GM10248 (cell line): ENCODE data around the gene PARP16.

ENCODE experiments used
- CTCF ChIA-PET: fragments of 300-600 bp; sonication (Branson Sonifier 250); formaldehyde crosslinking; extraction: SDS; loops from one replicate; lab custom pipeline; 2021; ENCODE audit warnings: antibody characterized with exemption; lab: Yijun Ruan, JAX
- POLR2A ChIA-PET: fragments of 350-650 bp; sonication (Branson Sonifier 250); formaldehyde crosslinking; extraction: SDS; loops from one replicate; lab custom pipeline; 2020; ENCODE audit warnings: antibody characterized with exemption; lab: Yijun Ruan, JAX
- DNase-seq: peaks from one replicate; pipeline ENCODE4 v3.0.0; 2012; ENCODE audit errors: extremely low spot score
- CTCF ChIP-seq: IDR thresholded peaks from 2 replicates; pipeline ENCODE4 v1.5.1; 2012; ENCODE audit warnings: mild to moderate bottlenecking, low read depth; ENCODE audit errors: extremely low read depth, missing control alignments, control extremely low read depth

The PARP16 gene

DNA sequence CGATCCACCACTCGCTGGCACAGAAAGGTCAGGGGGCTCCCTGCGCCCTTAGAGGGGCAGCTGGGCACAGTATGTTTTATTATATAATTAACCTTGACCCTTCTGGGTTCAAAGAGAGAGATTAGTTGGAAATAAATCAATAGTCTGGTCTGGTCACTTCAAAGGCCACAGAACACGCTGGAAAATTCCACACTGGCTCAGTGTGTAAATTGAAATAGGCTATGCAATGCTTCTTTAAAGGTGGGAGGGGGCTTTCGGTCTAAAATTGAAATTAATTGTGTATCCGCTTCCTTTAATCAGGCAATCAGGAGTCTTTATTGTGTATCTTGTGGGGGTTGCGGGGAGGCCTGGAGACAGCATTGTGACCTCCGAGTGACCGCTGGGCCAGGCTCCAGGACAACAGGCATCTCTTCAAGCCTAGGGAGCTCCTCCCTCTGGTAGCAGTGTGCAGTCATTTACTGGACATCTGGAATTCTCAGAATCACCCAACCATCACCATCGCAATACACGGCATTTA lies 25.8 kb upstream of the PARP16 start:
- TF ChIP-seq CTCF: no peak
- CTCF ChIA-PET: interaction anchor here (1.0 to 12.6 kb wide), 4 partner anchors 10 to 88 kb away, joined by 3 to 203 read pairs (median 7); no protein-coding TSS in a partner anchor
- DNase-seq: no peak
- POLR2A ChIA-PET: interaction anchor here (5.2 kb wide), 1 partner anchor 7 kb away, joined by 33 read pairs; the partner anchor contains the start of gene RNU5B-1

- DNase-seq: no peak
- POLR2A ChIA-PET: no interaction called here
- no peak for TF ChIP-seq CTCF
- CTCF ChIA-PET: no interaction called here
These were observed 25.1 kb upstream of the PARP16 start for GRCh38 chr15:65311760-65312159.

DNA sequence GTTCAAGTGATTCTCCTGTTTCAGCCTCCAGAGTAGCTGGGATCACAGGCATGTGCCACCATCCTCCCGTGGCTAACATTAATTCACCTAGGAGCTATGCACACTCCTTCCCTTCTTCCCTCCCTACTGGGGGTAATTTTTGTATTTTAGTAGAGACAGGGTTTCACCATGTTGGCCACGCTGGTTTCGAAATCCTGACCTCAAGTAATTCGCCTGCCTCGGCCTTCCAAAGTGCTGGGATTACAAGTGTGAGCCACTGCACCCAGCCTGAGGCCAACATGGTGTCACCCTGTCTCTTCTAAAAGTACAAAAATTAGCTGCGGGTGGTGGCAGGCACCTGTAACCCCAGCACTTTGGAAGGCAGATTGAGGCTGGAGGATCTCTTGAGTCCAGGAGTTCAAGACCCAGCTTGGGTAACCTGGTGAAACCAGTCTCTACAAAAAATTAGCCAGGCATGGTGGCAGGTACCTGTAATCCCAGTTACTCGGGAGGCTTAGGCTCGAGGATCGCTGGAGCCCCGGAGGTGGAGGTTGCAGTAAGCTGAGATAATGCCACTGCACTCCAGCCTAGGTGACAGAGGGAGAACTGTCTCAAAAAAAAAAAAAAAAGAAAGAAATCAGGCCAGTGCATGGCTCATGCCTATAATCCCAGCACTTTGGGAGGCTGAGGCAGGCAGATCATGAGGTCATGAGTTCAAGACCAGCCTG lies 23.9 kb upstream of the PARP16 start:
- ChIA-PET POLR2A (no interaction called here), CTCF (interaction anchor here (1.5 to 4.0 kb wide), 3 partner anchors 9 to 12 kb away, joined by 5 to 24 read pairs (median 6); no protein-coding TSS in a partner anchor)
- DNase-seq: no peak
- no peak for TF ChIP-seq CTCF

- POLR2A ChIA-PET: no interaction called here
- CTCF ChIA-PET: interaction anchor here (1.5 to 4.0 kb wide), 4 partner anchors 10 to 58 kb away, joined by 3 to 24 read pairs (median 6); no protein-coding TSS in a partner anchor
- no peak for DNase-seq
- no peak for TF ChIP-seq CTCF
These were observed 23.3 kb upstream of the PARP16 start for GRCh38 chr15:65309882-65310418.

DNA sequence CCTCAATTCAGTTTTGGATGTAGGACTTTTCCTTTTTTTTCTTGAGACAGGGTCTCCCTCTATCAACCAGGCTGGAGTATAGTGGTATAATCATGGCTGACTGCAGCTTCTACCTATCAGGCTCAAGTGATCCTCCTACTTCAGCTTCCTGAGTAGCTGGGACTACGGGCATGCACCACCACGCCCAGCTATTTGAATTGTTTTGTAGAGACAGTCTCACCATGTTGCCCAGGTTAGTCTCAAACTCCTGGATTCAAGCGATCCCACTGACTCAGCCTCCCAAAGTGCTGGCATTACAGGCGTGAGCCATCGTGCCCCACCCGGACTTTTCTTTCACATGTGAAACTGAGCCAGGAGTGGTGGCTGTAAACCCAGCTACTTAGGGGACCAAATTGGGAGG lies 21.3 kb upstream of the PARP16 start:
- ChIA-PET POLR2A (no interaction called here), CTCF (interaction anchor here (1.0 to 4.0 kb wide), 2 partner anchors 12 to 87 kb away, joined by 3 to 24 read pairs; no protein-coding TSS in a partner anchor)
- TF ChIP-seq CTCF: no peak
- no peak for DNase-seq

- ChIA-PET CTCF (interaction anchor here (1.2 to 2.3 kb wide), 2 partner anchors 12 to 78 kb away, joined by 4 to 14 read pairs; no protein-coding TSS in a partner anchor), POLR2A (interaction anchor here (0.7 to 3.1 kb wide), 8 partner anchors 8 to 121 kb away, joined by 4 to 81 read pairs (median 28); partner anchors contain the start of genes CLPX, PARP16 and RNU5A-1)
- no peak for TF ChIP-seq CTCF
- DNase-seq: no peak
These were observed 19.9 kb upstream of the PARP16 start for GRCh38 chr15:65306551-65306950.
